ENCODE results near the gene LDLRAD3. TPM values are rescaled to one million over a fixed set of nuclear protein-coding genes. Genes with fewer than 3 reads are reported as not detected.

The LDLRAD3 gene
- polyA plus RNA-seq, 3 donors: 7.3 to 14.1 (median 10.4) TPM

DNA sequence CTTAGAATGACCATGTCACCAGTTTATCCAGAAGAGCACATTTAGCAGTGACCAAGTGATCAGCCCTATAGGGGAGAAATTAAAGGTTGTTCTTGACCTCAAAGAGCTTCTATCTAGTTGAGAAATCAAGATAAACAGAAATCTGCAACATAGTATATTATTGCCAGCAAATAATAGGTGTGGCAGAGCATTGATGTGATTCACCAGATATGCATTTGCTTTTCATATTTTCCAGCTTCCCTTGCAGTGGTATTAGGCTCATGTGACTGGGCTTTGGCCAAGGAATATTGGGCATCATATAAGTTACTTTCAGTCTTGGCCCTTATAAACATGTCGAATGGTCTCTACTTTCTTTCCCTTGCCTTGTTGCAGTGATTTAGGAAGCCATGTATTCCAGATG, 310.9 kb downstream of the LDLRAD3 start:
- peaks cover 0 to 4% of the 10 kb centered on the region in 2 donors for H3K9me3 ChIP-seq (replicated peaks in 1 of 2; ENCODE audit: control insufficient read depth in 1 of 2, insufficient read depth in 1 of 2, low read length in 2 of 2)
- H3K79me2 ChIP-seq (ENCODE audit: insufficient read depth, low read length): no peaks in the 10 kb centered on the region
- no peak overlapping the region for H3K27ac ChIP-seq (ENCODE audit: low read depth in 1 of 2, low read length in 2 of 2)
- 100% methylated on average over 1 of the region's 1 CpG for WGBS (ENCODE audit: insufficient coverage)
- no peak overlapping the region for H3K9ac ChIP-seq (ENCODE audit: insufficient read depth, low read length, poor library complexity, severe bottlenecking)
- Mint-ChIP-seq H3K9me3 (peaks cover 1 to 14% (median 3%) of the 10 kb centered on the region in 7 donors), H3K36me3 (no peaks in the 10 kb centered on the region), H3K4me3 (no peak overlapping the region), H3K27me3 (ENCODE audit: low read depth in 3 of 3) (peaks cover 9 to 29% (median 11%) of the 10 kb centered on the region in 3 donors), H3K27ac (no peak overlapping the region), H3K4me1 (no peaks in the 10 kb centered on the region)
- no peaks in the 10 kb centered on the region for H3K4me1 ChIP-seq (ENCODE audit: control insufficient read depth in 1 of 2, insufficient read depth in 2 of 2, low read length in 2 of 2)
- TF ChIP-seq, protein P1, sequence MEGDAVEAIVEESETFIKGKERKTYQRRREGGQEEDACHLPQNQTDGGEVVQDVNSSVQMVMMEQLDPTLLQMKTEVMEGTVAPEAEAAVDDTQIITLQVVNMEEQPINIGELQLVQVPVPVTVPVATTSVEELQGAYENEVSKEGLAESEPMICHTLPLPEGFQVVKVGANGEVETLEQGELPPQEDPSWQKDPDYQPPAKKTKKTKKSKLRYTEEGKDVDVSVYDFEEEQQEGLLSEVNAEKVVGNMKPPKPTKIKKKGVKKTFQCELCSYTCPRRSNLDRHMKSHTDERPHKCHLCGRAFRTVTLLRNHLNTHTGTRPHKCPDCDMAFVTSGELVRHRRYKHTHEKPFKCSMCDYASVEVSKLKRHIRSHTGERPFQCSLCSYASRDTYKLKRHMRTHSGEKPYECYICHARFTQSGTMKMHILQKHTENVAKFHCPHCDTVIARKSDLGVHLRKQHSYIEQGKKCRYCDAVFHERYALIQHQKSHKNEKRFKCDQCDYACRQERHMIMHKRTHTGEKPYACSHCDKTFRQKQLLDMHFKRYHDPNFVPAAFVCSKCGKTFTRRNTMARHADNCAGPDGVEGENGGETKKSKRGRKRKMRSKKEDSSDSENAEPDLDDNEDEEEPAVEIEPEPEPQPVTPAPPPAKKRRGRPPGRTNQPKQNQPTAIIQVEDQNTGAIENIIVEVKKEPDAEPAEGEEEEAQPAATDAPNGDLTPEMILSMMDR (IDR thresholded peaks at IDR 0.05): no peak
- no peaks in the 10 kb centered on the region for H4K20me1 ChIP-seq (ENCODE audit: insufficient read depth, low read length)
- H3K4me3 ChIP-seq (replicated peaks in 1 of 3; ENCODE audit: low read depth in 2 of 3, low read length in 3 of 3): no peak overlapping the region
- no peaks in the 10 kb centered on the region for H3K36me3 ChIP-seq (replicated peaks in 1 of 2; ENCODE audit: control insufficient read depth in 1 of 2, insufficient read depth in 2 of 2, low read length in 2 of 2)
- no peak for DNase-seq
- H3K4me2 ChIP-seq (replicated peaks; ENCODE audit: extremely low read depth, low read length, poor library complexity, severe bottlenecking): no peak overlapping the region
- intact Hi-C loops (cut with micrococcal nuclease): no loop called here
- peaks cover 0 to 3% of the 10 kb centered on the region in 2 donors for H3K27me3 ChIP-seq (ENCODE audit: control insufficient read depth in 2 of 2, insufficient read depth in 2 of 2, low read length in 2 of 2)
- H2AFZ ChIP-seq (ENCODE audit: insufficient read depth, low read depth, low read length, poor library complexity, severe bottlenecking): no peak overlapping the region

DNA sequence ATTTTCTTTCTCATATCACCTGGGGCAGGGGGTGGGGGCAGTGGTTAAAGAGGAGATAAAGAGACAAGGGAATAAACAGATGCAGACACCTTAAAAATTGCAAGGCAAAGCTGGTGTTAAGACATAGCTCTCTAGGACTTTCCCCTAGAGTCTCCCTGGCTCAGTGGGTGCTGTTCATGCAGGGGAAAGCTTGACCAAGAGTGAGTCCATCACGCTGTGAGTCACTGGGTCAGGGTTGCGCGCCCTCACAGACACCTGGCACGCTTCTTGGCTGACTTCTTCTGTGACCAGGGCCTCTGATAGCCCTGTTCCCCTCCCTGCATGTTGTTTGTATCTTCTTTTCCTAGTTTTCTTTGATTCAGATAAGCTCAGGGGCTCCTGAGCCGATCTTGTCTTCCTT, 313.5 kb downstream of the LDLRAD3 start:
- peaks cover 14 to 28% (median 14%) of the 10 kb centered on the region in 3 donors for H3K27me3 Mint-ChIP-seq (ENCODE audit: low read depth in 3 of 3)
- no peaks in the 10 kb centered on the region for H3K36me3 ChIP-seq (replicated peaks in 1 of 2; ENCODE audit: control insufficient read depth in 1 of 2, insufficient read depth in 2 of 2, low read length in 2 of 2)
- 78% methylated on average over 5 of the region's 5 CpGs for WGBS (ENCODE audit: insufficient coverage)

More for the DNA sequence above, 313.5 kb downstream of the LDLRAD3 start:
- Histone ChIP-seq H3K4me3 (replicated peaks in 1 of 3; ENCODE audit: low read depth in 2 of 3, low read length in 3 of 3) (no peak overlapping the region), H3K27me3 (ENCODE audit: control insufficient read depth in 2 of 2, insufficient read depth in 2 of 2, low read length in 2 of 2) (peaks cover 0 to 3% of the 10 kb centered on the region in 2 donors), H3K4me2 (replicated peaks; ENCODE audit: extremely low read depth, low read length, poor library complexity, severe bottlenecking) (no peak overlapping the region), H2AFZ (ENCODE audit: insufficient read depth, low read depth, low read length, poor library complexity, severe bottlenecking) (no peak overlapping the region), H3K9me3 (replicated peaks in 1 of 2; ENCODE audit: control insufficient read depth in 1 of 2, insufficient read depth in 1 of 2, low read length in 2 of 2) (peaks cover 0 to 4% of the 10 kb centered on the region in 2 donors), H3K9ac (ENCODE audit: insufficient read depth, low read length, poor library complexity, severe bottlenecking) (no peak overlapping the region), H3K79me2 (ENCODE audit: insufficient read depth, low read length) (no peaks in the 10 kb centered on the region), H3K27ac (ENCODE audit: low read depth in 1 of 2, low read length in 2 of 2) (no peak overlapping the region), H3K4me1 (ENCODE audit: control insufficient read depth in 1 of 2, insufficient read depth in 2 of 2, low read length in 2 of 2) (no peaks in the 10 kb centered on the region), H4K20me1 (ENCODE audit: insufficient read depth, low read length) (no peaks in the 10 kb centered on the region)
- no peak overlapping the region for H3K27ac Mint-ChIP-seq
- intact Hi-C loops (cut with micrococcal nuclease): no loop called here
- peaks cover 0 to 6% (median 0%) of the 10 kb centered on the region in 7 donors for H3K9me3 Mint-ChIP-seq
- TF ChIP-seq, protein P1 (IDR thresholded peaks at IDR 0.05): no peak
- H3K4me3 Mint-ChIP-seq: no peak overlapping the region
- DNase-seq: no peak
- H3K4me1 Mint-ChIP-seq: no peaks in the 10 kb centered on the region
- H3K36me3 Mint-ChIP-seq: no peaks in the 10 kb centered on the region
